ENCODE data around the gene RNASE7. TPM values are rescaled to one million over a fixed set of nuclear protein-coding genes. Genes with fewer than 3 reads are reported as not detected.

RNASE7 gene
- polyA plus RNA-seq, 1 of the 3 experiments (the other 2 are of a cell fraction), result not detected

GRCh38 chr14:21025371-21026273 lies 16.5 kb upstream of the RNASE7 start (continued):
- TF ChIP-seq REST (IDR thresholded peaks at IDR 0.05; ENCODE audit: low read depth, low read length), result no peak
- no peak for TF ChIP-seq JUND (IDR thresholded peaks at IDR 0.05)
- no peak for TF ChIP-seq ELF1 (IDR thresholded peaks at IDR 0.05)
- no peak for TF ChIP-seq ZBTB33 (IDR thresholded peaks at IDR 0.05; ENCODE audit: borderline replicate concordance, low read depth)
- TF ChIP-seq MAX (IDR thresholded peaks at IDR 0.05; ENCODE audit: low read depth), result no peak
- TF ChIP-seq TEAD4 (IDR thresholded peaks at IDR 0.05; ENCODE audit: borderline replicate concordance, insufficient read depth), result no peak

- DNase-seq, result no peak
- H3K4me3 ChIP-seq (ENCODE audit: low read depth in 2 of 2, low read length in 1 of 2), result no peak overlapping the region
- no peaks in the 10 kb centered on the region for H3K79me2 ChIP-seq (ENCODE audit: insufficient read depth)
- peaks cover 0 to 10% of the 10 kb centered on the region in 2 experiments; a peak in 1 of 4 replicates for H3K4me1 ChIP-seq (ENCODE audit: control insufficient read depth in 1 of 2, insufficient read depth in 2 of 2, low read depth in 1 of 2, low read length in 1 of 2)
- no peaks in the 10 kb centered on the region for H3F3A ChIP-seq (replicated peaks; ENCODE audit: insufficient read depth)
- H3K27ac ChIP-seq (ENCODE audit: low read depth in 2 of 2, low read length in 1 of 2), result no peak overlapping the region
- ChIA-PET CTCF (interaction anchor here (0.7 to 4.9 kb wide), 7 partner anchors 9 to 488 kb away, joined by 3 to 43 read pairs (median 4); no protein-coding TSS in a partner anchor), POLR2A (interaction anchor here (1.2 kb wide), 1 partner anchor 11 kb away, joined by 4 read pairs; no protein-coding TSS in a partner anchor)
- no peaks in the 10 kb centered on the region for H3K36me3 ChIP-seq (replicated peaks in 1 of 2; ENCODE audit: control insufficient read depth in 1 of 2, insufficient read depth in 2 of 2, low read length in 1 of 2)
- H2AFZ ChIP-seq (ENCODE audit: low read depth), result no peak overlapping the region
- no peaks in the 10 kb centered on the region for H3K9me3 ChIP-seq
- H3K9ac ChIP-seq, result no peak overlapping the region
- H3K4me2 ChIP-seq, result no peak overlapping the region
- peaks cover 18% of the 10 kb centered on the region; the same call in 1 of the 2 replicates for H3K27me3 ChIP-seq (ENCODE audit: insufficient read depth)
- 84% methylated on average over 7 of the region's 7 CpGs for WGBS (ENCODE audit: low lambda C conversion rate)
- no peaks in the 10 kb centered on the region for H3K9me2 ChIP-seq
- no peaks in the 10 kb centered on the region for H4K20me1 ChIP-seq (ENCODE audit: insufficient read depth)
- no peak for TF ChIP-seq TAF1 (IDR thresholded peaks at IDR 0.05; ENCODE audit: borderline replicate concordance, low read depth, low read length)
- no peak for TF ChIP-seq FOXM1 (IDR thresholded peaks at IDR 0.05; ENCODE audit: low read depth)
- no peak for TF ChIP-seq USF1 (IDR thresholded peaks at IDR 0.05; ENCODE audit: borderline replicate concordance, low read depth)
- TF ChIP-seq EP300 (IDR thresholded peaks at IDR 0.05; ENCODE audit: borderline replicate concordance in 1 of 2, low read depth in 1 of 2, low read length in 1 of 2), result no peak
- TF ChIP-seq NFIC (IDR thresholded peaks at IDR 0.05; ENCODE audit: borderline replicate concordance), result no peak
- TF ChIP-seq CHD2 (IDR thresholded peaks at IDR 0.05; ENCODE audit: low read length, partially characterized antibody), result no peak
- TF ChIP-seq FOSL2 (IDR thresholded peaks at IDR 0.05; ENCODE audit: borderline replicate concordance, low read depth), result no peak
- TF ChIP-seq MXI1 (IDR thresholded peaks at IDR 0.05; ENCODE audit: low read depth, low read length), result no peak
- TF ChIP-seq NRF1 (IDR thresholded peaks at IDR 0.05; ENCODE audit: low read depth, low read length), result no peak
- no peak for TF ChIP-seq SMC3 (IDR thresholded peaks at IDR 0.05; ENCODE audit: low read depth, low read length)
- TF ChIP-seq POLR2AphosphoS5 (IDR thresholded peaks at IDR 0.05; ENCODE audit: low read depth, low read length), result no peak
- no peak for TF ChIP-seq TCF12 (IDR thresholded peaks at IDR 0.05)
These were observed 15.7 kb upstream of the RNASE7 start for GRCh38 chr14:21026274-21026987.
